GM23338 (cell line): Measurements from ENCODE around the gene ADAMTS8.

Experiments used
- CTCF ChIP-seq, 2 experiments: fragments of 200-600 bp in 1 of 2; sonication (generic) in 1 of 2; conservative IDR thresholded peaks; 2 replicates each; pipeline versions ENCODE4 v1.5.1 to v1.6.1; 2016 to 2017; ENCODE audit warnings: antibody characterized with exemption in 2 of 2, low read depth in 2 of 2, mild to moderate bottlenecking in 2 of 2, moderate library complexity in 1 of 2
- EZH2 ChIP-seq: fragments of 200-600 bp; sonication (generic); IDR thresholded peaks from one replicate; pipeline ENCODE4 v1.8.0; 2017; ENCODE audit warnings: antibody characterized with exemption, mild to moderate bottlenecking, low read depth; ENCODE audit not compliant: unreplicated experiment
- EZH2phosphoT487 ChIP-seq: fragments of 200-600 bp; sonication (generic); IDR thresholded peaks from one replicate; pipeline ENCODE4 v1.8.1; 2018; ENCODE audit warnings: antibody characterized with exemption; ENCODE audit not compliant: unreplicated experiment
- POLR2AphosphoS5 ChIP-seq: IDR thresholded peaks from 2 replicates; pipeline ENCODE4 v1.6.1; 2016; ENCODE audit warnings: antibody characterized with exemption, low read depth
- REST ChIP-seq: IDR thresholded peaks from one replicate; pipeline ENCODE4 v1.6.1; 2018; ENCODE audit warnings: antibody characterized with exemption; ENCODE audit not compliant: unreplicated experiment

GRCh38 chr11:130420478-130421198, 7.8 kb downstream of the ADAMTS8 start:
- TF ChIP-seq CTCF (conservative IDR thresholded peaks at IDR 0.05; ENCODE audit: low read depth in 2 of 2) (no peak), POLR2AphosphoS5 (no peak), EZH2 (no peak), REST (no peak), EZH2phosphoT487 (no peak)
